NCI-H2029 (cell line): Measurements from ENCODE around the gene MED26.
"Not testable (repeated sequence)": the region's sequence is repeated elsewhere in the genome, so short reads cannot be mapped to it uniquely, and the experiment has no call there.

Source experiments
- DNase-seq: peaks from one replicate; lab custom pipeline; 2025; lab: John Stamatoyannopoulos, UW

Gene MED26, protein sequence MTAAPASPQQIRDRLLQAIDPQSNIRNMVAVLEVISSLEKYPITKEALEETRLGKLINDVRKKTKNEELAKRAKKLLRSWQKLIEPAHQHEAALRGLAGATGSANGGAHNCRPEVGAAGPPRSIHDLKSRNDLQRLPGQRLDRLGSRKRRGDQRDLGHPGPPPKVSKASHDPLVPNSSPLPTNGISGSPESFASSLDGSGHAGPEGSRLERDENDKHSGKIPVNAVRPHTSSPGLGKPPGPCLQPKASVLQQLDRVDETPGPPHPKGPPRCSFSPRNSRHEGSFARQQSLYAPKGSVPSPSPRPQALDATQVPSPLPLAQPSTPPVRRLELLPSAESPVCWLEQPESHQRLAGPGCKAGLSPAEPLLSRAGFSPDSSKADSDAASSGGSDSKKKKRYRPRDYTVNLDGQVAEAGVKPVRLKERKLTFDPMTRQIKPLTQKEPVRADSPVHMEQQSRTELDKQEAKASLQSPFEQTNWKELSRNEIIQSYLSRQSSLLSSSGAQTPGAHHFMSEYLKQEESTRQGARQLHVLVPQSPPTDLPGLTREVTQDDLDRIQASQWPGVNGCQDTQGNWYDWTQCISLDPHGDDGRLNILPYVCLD

GRCh38 chr19:16628183-16628983 lies at the start of gene MED26:
TSS of gene MED26 (minus strand) at chr19:16628204. CDS start at chr19:16627943, 261 bp downstream.
- DNase-seq, result peak; percentile 97

GRCh38 chr19:16677055-16677454 lies 49.1 kb upstream of the MED26 start:
- DNase-seq, result no peak

DNA sequence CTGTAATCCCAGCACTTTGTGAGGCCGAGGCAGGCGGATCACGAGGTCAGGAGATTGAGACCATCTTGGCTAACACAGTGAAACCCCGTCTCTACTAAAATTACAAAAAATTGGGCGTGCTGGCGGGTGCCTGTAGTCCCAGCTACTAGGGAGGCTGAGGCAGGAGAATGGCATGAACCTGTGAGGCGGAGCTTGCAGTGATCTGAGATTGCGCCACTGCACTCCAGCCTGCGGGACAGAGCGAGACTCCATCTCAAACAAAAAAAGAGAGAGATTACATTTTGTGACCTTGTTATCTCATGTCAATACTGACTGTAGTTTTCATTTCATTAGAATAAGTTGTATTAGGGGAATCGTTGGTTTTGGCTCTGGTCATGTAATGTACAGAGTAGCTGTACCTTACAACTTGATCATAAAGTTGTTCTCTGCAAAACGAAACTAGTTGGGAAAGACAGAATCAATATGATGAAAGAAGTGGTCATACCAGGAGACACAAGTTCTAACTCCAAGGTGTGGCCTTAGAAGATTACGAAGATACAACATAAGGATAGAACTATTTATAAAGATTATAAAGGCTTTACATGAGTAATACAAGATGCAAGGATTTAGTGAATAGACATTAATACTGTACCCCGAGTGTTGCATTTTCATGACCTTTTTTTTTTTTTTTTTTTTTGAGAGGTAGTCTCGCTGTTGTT lies 48.2 kb upstream of the MED26 start:
- DNase-seq, result no peak

DNA sequence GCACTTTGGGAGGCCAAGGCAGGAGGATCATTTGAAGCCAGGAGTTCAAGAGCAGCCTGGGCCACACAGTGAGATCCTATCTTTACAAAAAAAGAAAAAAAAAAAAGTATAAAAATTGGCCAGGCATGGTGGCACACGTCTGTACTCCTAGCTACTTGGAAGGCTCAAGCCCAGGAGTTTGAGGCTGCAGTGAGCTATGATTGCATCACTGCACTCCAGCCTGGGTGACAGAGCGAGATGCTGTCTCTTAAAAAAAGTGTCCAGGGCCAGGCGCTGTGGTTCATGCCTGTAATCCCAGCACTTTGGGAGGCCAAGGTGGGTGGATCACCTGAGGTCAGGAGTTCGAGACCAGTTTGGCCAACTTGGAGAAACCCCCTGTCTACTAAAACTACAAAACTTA lies 45.8 kb upstream of the MED26 start:
- DNase-seq, result not testable (repeated sequence)

- no peak for DNase-seq
These were observed 45.2 kb upstream of the MED26 start for GRCh38 chr19:16673231-16673630.

DNA sequence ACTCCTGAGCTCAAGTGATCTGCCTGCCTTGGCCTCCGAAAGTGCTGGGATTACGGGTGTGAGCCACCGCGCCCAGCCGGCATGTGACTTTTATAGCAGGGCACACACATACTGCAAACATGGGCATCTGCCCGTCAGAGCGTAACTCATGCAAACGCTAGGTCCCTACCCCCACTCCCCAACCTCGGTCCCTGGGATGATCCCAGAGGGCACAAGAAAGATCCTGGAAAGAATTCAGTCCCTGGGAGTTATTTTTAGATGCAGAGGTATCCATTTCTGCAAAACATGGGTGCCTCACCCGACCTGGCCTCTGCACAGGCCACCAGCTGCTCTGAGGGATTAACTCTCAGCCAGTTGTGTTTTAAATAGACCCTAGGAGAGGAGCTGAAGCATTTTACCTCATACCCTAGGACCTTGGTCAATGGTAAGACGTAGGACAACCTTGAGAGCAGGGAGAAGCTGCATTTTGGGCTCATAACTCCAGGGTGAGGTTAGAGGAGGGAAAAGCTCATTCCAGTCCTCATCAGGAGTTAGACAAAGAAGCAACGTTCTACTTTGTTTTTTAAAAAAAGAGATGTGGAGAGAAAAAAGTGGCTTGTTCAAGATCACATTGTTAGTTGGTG lies 43.8 kb upstream of the MED26 start:
- no peak for DNase-seq

DNA sequence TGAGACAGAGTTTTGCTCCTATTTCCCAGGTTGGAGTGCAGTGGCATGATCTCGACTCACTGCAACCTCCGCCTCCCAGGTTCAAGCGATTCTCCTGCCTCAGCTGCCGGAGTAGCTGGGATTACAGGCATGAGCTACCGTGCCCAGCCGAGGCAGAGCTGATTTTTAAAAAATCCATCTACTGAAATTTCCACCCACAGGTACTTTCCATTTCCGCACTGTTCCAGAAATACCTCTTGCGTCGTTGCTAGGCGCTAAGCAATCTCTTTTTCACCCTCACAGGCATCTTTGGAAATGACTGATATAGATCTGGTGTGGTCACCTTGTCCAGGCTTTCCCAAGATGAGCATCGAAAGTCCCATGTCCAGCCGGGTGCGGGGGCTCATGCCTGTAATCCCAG lies 42.3 kb upstream of the MED26 start:
- DNase-seq, result no peak

- not testable (repeated sequence) for DNase-seq
These were observed 40.7 kb upstream of the MED26 start for GRCh38 chr19:16668702-16669101.

GRCh38 chr19:16668176-16668575 lies 40.2 kb upstream of the MED26 start:
- no peak for DNase-seq

DNA sequence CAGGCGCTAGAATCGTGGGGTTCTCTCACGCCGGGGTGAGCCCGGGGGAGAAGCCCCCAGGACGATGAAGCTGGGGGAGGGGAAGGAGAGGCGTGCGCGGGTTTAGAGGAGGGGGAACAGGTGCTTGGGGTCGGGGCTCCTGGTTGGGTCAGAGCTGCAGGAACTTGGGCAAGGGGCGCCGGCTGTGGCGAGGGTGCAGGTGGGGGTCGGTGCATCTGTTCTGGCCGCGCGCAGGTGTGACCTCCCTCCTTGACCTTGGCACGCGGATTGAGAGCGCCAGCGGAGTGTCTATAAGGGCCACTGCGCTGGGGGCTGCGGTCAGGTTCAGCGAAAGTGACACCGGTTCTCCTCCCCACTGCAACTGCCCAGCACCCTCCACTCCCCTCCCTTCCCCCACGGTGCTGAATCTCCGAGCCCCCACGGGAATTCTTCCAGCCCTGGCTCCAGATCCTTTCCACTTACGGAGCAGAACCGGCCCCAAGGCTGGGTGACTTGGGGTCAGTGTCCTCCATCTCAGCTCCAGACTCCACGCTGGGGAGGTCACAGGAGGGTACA lies 33.6 kb upstream of the MED26 start:
- DNase-seq, result no peak

DNA sequence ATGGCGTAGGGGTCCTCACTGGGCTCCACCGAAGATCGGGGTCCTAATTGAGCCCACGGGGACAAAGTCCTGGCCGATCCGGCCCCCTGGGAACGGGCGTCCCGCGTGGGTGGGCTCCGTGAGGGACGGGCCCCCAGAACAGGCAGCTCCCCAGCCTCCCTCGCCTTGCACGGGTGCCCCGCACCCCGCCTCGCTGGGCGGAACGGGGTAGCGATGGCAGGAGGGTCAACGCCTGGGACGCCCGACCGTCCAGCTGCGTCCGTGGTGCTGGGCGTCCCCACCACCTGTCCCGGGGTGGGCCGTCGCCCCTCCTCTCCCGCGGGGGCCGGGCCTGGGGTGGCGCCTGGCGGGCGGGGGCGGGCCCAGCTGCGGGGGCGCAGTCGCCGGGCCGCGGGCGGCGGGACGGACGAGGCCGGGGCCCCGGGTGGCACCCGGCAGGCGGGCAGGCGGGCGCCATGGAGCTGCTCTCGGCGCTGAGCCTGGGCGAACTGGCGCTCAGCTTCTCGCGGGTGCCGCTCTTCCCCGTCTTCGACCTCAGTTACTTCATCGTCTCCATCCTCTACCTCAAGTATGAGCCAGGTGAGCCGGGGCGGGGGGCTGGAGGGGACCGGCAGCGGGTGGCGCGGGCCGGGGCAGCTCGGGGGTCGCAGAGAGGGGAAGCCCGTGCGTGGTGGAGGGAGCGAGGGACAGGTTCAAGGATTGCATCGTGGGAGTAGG lies 32.9 kb upstream of the MED26 start, which contains the start of gene TMEM38A:
TMEM38A (plus strand) TSS at position 377 of the 717 bp plus-strand sequence; CDS start at position 456, 79 bp downstream.
- DNase-seq, result no peak

DNA sequence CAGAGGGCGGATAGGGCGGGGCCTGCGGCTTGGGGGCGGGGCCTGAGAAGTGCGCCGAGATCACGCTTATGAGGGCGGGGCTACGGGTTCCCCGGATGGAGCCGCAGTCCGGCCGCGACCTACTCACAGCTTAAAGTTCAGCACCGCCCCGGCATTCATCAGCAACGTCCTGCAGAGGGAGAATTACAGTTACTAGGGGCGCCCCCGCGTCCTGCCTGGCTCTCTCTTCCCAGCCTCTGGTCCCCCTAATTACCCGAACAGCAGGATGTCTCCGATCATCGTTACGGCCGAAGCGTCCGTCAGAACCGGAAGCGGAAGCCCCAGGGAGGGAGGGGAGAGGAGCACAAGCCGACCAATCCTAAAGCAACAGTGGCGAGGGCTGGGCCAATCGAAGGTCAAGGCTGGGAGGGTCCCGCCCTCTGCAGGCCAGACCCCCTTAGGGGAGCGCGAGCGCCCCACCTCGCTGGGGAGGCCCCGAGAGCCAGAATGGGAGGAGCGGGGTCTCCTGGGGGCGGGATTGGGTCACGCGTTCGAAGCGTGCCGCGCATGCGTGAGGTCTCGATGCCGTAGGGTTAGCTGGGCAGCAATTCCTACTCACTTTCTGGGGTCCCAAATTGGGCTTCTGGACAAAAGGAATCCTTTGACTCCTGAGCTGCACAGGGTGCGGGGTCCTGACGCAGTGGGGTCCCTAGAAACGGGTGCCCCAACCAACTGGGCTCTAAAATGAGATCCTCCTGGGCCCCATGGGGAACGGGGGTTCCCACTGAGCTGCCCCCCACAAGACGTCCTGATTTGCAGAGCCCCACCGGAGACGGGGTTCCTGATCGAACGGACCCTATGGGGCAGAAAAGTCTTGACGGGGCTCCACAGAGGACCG lies 32.1 kb upstream of the MED26 start, which contains the start of gene SMIM7:
SMIM7 (minus strand) TSS at position 313 of the 877 bp plus-strand sequence; CDS start at position 279, 34 bp downstream.
- peak; percentile 99 for DNase-seq

- no peak for DNase-seq
These were observed 31.4 kb upstream of the MED26 start for GRCh38 chr19:16659464-16659831.

DNA sequence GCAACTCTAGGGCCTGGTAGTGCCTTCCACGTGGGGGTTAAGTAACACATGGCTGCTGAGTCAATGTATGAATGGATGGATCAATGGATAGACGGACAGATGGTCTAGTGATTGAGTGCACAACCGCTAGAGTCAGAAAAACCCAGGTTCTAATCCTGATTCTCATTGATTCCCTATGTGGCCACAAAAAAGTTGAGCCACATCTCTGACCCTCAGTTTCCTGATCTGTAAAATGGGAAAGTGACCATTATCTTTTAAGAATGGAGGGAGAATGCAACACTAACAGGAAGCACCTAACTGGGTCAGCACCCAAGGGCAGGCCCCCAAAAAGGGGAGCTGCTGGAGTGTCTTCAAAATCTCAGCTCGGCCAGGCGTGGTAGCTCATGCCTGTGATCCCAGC lies 29.4 kb upstream of the MED26 start:
- no peak for DNase-seq

GRCh38 chr19:16655727-16656126 lies 27.7 kb upstream of the MED26 start:
- no peak for DNase-seq

GRCh38 chr19:16654627-16655026 lies 26.6 kb upstream of the MED26 start:
- no peak for DNase-seq

DNA sequence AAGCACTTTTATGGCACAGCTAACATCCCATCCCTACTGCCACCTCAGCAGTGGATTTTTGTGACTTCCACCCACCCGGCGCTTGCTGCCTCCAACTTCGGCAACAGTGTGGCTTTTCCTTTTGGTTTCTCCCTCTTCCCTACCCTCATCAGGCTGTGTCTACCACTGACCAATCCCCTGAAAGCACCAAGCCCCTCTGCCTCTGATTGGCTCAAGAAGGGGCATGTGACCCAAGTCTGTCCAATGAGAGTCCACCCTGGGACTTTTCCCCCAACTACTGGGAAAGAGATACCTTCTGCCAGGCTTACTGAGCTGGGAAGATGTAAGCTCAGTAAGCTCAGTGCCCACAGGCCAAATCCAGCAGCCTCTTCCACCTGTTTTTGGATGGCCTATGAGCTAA lies 26.1 kb upstream of the MED26 start:
- DNase-seq, result no peak

- no peak for DNase-seq
These were observed 24.9 kb upstream of the MED26 start for GRCh38 chr19:16652854-16653253.

DNA sequence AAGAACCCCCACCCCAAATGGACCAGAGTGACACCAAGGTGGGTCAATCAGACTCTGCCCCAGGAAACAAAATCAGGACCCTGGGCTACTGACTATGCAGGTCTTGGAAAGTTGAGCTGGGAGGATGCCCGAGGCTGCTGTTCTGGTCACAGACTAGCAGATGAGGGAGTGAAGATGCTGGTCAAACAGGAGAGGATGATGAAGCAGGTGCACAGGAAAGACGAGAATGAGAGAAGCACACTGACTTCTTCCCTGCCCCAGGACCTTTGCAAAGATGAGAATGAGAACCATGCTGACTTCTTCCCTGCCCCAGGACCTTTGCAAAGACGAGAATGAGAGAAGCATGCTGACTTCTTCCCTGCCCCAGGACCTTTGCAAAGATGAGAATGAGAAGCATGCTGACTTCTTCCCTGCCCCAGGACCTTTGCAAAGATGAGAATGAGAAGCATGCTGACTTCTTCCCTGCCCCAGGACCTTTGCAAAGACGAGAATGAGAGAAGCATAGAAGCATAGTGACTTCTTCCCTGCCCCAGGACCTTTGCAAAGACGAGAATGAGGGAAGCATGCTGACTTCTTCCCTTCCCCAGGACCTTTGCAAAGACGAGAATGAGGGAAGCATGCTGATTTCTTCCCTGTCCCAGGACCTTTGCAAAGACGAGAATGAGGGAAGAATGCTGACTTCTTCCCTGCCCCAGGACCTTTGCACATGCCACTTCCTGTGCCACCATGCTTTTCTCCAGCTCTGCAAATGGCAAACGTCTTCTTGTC lies 23.6 kb upstream of the MED26 start:
- not testable (repeated sequence) for DNase-seq
